Measurements from ENCODE around the gene TNC.

Gene TNC

GRCh38 chr9:115117999-115118878 is at the start of gene TNC:
Gene TNC (minus strand): TSS chr9:115118157. CDS start chr9:115091018, 27,139 bp downstream.
- no peak for DNase-seq (ENCODE audit: extremely low read depth, low read depth)

GRCh38 chr9:115167175-115167574 is 49.2 kb upstream of the TNC start:
- no peak for DNase-seq (ENCODE audit: extremely low read depth, low read depth)
- TF ChIP-seq CTCF (IDR thresholded peaks at IDR 0.05; ENCODE audit: low read depth, low read length), result no peak

More at GRCh38 chr9:115117999-115118878, at the start of gene TNC:
- no peak for TF ChIP-seq CTCF (IDR thresholded peaks at IDR 0.05; ENCODE audit: low read depth, low read length)

- TF ChIP-seq CTCF (IDR thresholded peaks at IDR 0.05; ENCODE audit: low read depth, low read length), result no peak
- no peak for DNase-seq (ENCODE audit: extremely low read depth, low read depth)
Observed at GRCh38 chr9:115165233-115165632, 47.3 kb upstream of the TNC start.

- no peak for DNase-seq (ENCODE audit: extremely low read depth, low read depth)
- no peak for TF ChIP-seq CTCF (IDR thresholded peaks at IDR 0.05; ENCODE audit: low read depth, low read length)
Observed at GRCh38 chr9:115164511-115164974, 46.6 kb upstream of the TNC start.

- no peak for TF ChIP-seq CTCF (IDR thresholded peaks at IDR 0.05; ENCODE audit: low read depth, low read length)
- DNase-seq (ENCODE audit: extremely low read depth, low read depth), result no peak
Observed at GRCh38 chr9:115162946-115163345, 45.0 kb upstream of the TNC start.

- no peak for DNase-seq (ENCODE audit: extremely low read depth, low read depth)
- no peak for TF ChIP-seq CTCF (IDR thresholded peaks at IDR 0.05; ENCODE audit: low read depth, low read length)
Observed at GRCh38 chr9:115161446-115161845, 43.5 kb upstream of the TNC start.

GRCh38 chr9:115158661-115159481 is 40.9 kb upstream of the TNC start:
- TF ChIP-seq CTCF (IDR thresholded peaks at IDR 0.05; ENCODE audit: low read depth, low read length), result no peak

More at GRCh38 chr9:115158661-115159481, 40.9 kb upstream of the TNC start:
- no peak for DNase-seq (ENCODE audit: extremely low read depth, low read depth)

Measured in AG09319 (cell line).